CD4-positive, alpha-beta T cell treated with Interferon gamma for 1 hour (primary cell): ENCODE measurements around the gene GLMP.
"Not testable (repeated sequence)": the region's sequence is repeated elsewhere in the genome, so short reads cannot be mapped to it uniquely, and the experiment has no call there.

Experiments
- DNase-seq: peaks from one replicate; pipeline ENCODE4 v3.0.0-alpha.2; 2020

The GLMP gene

GRCh38 chr1:156295391-156295947 lies at the start of gene GLMP:
TSS of gene GLMP (minus strand) at chr1:156295679. CDS start at chr1:156295645, 34 bp downstream.
- peak; percentile 44 for DNase-seq

- DNase-seq = no peak
These were observed 48.9 kb upstream of the GLMP start for GRCh38 chr1:156344409-156344808.

GRCh38 chr1:156342166-156342955 lies 46.9 kb upstream of the GLMP start:
- no peak for DNase-seq

- DNase-seq = peak; percentile 100
These were observed 42.9 kb upstream of the GLMP start, which contains the start of the genes CCT3 and TSACC for GRCh38 chr1:156338180-156338976. TSS of gene CCT3 (minus strand) at chr1:156338292. CDS start at chr1:156338184, 108 bp downstream. TSS of gene TSACC (plus strand) at chr1:156338526. CDS start at chr1:156339758, 1,232 bp downstream.

- no peak for DNase-seq
These were observed 42.4 kb upstream of the GLMP start for GRCh38 chr1:156337888-156338179.

- DNase-seq = no peak
These were observed 41.8 kb upstream of the GLMP start for GRCh38 chr1:156337052-156337887.

GRCh38 chr1:156336242-156336641 lies 40.8 kb upstream of the GLMP start:
- DNase-seq = no peak

GRCh38 chr1:156323179-156323578 lies 27.7 kb upstream of the GLMP start:
- not testable (repeated sequence) for DNase-seq

- DNase-seq = no peak
These were observed 25.1 kb upstream of the GLMP start for GRCh38 chr1:156320560-156320959.

- no peak for DNase-seq
These were observed 24.2 kb upstream of the GLMP start for GRCh38 chr1:156319664-156320063.

- DNase-seq = no peak
These were observed 21.4 kb upstream of the GLMP start for GRCh38 chr1:156316909-156317308.

- DNase-seq = no peak
These were observed 15.5 kb upstream of the GLMP start for GRCh38 chr1:156310962-156311361.

- no peak for DNase-seq
These were observed 12.6 kb upstream of the GLMP start for GRCh38 chr1:156308078-156308477.

- DNase-seq = no peak
These were observed 9.7 kb upstream of the GLMP start for GRCh38 chr1:156305215-156305614.

- DNase-seq = no peak
These were observed 7.8 kb upstream of the GLMP start for GRCh38 chr1:156303241-156303640.

- no peak for DNase-seq
These were observed 3.4 kb upstream of the GLMP start, which contains the start of gene VHLL for GRCh38 chr1:156298852-156299357. TSS of gene VHLL (minus strand) at chr1:156299307. CDS start at chr1:156299189, 118 bp downstream.

GRCh38 chr1:156293895-156294294 lies 1.6 kb downstream of the GLMP start:
- DNase-seq = no peak

GRCh38 chr1:156293098-156293434 lies 2.4 kb downstream of the GLMP start:
- DNase-seq = no peak

GRCh38 chr1:156291226-156292061 lies 4.0 kb downstream of the GLMP start:
- peak; percentile 64 for DNase-seq

GRCh38 chr1:156289857-156290256 lies 5.6 kb downstream of the GLMP start:
- no peak for DNase-seq

- DNase-seq = no peak
These were observed 9.4 kb downstream of the GLMP start for GRCh38 chr1:156286061-156286460.

- DNase-seq = no peak
These were observed 10.0 kb downstream of the GLMP start for GRCh38 chr1:156285437-156285836.
